ENCODE measurements around the gene TLE6.

TLE6 gene

GRCh38 chr19:3017923-3018322, 40.6 kb downstream of the TLE6 start:
- Histone ChIP-seq H3K9me3 (no peaks in the 10 kb centered on the region), H3K4me1 (no peaks in the 10 kb centered on the region), H3K36me3 (no peaks in the 10 kb centered on the region), H3K4me3 (ENCODE audit: low read depth, low read length) (no peak overlapping the region), H3K27me3 (no peaks in the 10 kb centered on the region)
- DNase-seq = no peak
- TF ChIP-seq CTCF (IDR thresholded peaks at IDR 0.05; ENCODE audit: low read depth, low read length) = no peak

GRCh38 chr19:3019211-3019854, 42.0 kb downstream of the TLE6 start:
- no peaks in the 10 kb centered on the region for H3K9me3 ChIP-seq
- no peaks in the 10 kb centered on the region for H3K4me1 ChIP-seq
- no peaks in the 10 kb centered on the region for H3K27me3 ChIP-seq
- H3K36me3 ChIP-seq = no peaks in the 10 kb centered on the region
- no peak for TF ChIP-seq CTCF (IDR thresholded peaks at IDR 0.05; ENCODE audit: low read depth, low read length)
- DNase-seq = no peak
- no peak overlapping the region for H3K4me3 ChIP-seq (ENCODE audit: low read depth, low read length)

GRCh38 chr19:3020321-3020960, 43.1 kb downstream of the TLE6 start:
- Histone ChIP-seq H3K27me3 (no peaks in the 10 kb centered on the region), H3K4me3 (ENCODE audit: low read depth, low read length) (no peak overlapping the region), H3K9me3 (no peaks in the 10 kb centered on the region), H3K36me3 (no peaks in the 10 kb centered on the region), H3K4me1 (peaks cover 6% of the 10 kb centered on the region)
- no peak for DNase-seq
- TF ChIP-seq CTCF (IDR thresholded peaks at IDR 0.05; ENCODE audit: low read depth, low read length) = no peak

GRCh38 chr19:3024509-3024869, 47.1 kb downstream of the TLE6 start:
- Histone ChIP-seq H3K36me3 (no peaks in the 10 kb centered on the region), H3K4me1 (peaks cover 9% of the 10 kb centered on the region), H3K27me3 (peaks cover 19% of the 10 kb centered on the region), H3K4me3 (ENCODE audit: low read depth, low read length) (peak overlapping the region; percentile 46; the same call in 1 of the 2 replicates), H3K9me3 (no peaks in the 10 kb centered on the region)
- DNase-seq = no peak
- TF ChIP-seq CTCF (IDR thresholded peaks at IDR 0.05; ENCODE audit: low read depth, low read length) = no peak

- peaks cover 9% of the 10 kb centered on the region for H3K4me1 ChIP-seq
- H3K9me3 ChIP-seq = no peaks in the 10 kb centered on the region
- H3K36me3 ChIP-seq = no peaks in the 10 kb centered on the region
- peak overlapping the region; percentile 46 for H3K4me3 ChIP-seq (ENCODE audit: low read depth, low read length)
- DNase-seq = peak; percentile 75
- no peak for TF ChIP-seq CTCF (IDR thresholded peaks at IDR 0.05; ENCODE audit: low read depth, low read length)
- H3K27me3 ChIP-seq = peaks cover 24% of the 10 kb centered on the region
Measured at GRCh38 chr19:3024870-3025548, 47.6 kb downstream of the TLE6 start.

- Histone ChIP-seq H3K9me3 (no peaks in the 10 kb centered on the region), H3K27me3 (peaks cover 28% of the 10 kb centered on the region), H3K36me3 (no peaks in the 10 kb centered on the region), H3K4me1 (peaks cover 9% of the 10 kb centered on the region), H3K4me3 (ENCODE audit: low read depth, low read length) (peak overlapping the region; percentile 46)
- TF ChIP-seq CTCF (IDR thresholded peaks at IDR 0.05; ENCODE audit: low read depth, low read length) = no peak
- no peak for DNase-seq
Measured at GRCh38 chr19:3025549-3025886, 48.2 kb downstream of the TLE6 start.

Data from BE2C (cell line).